HG03060 (cell line): ENCODE results near the gene NR1H4.
"Not testable (repeated sequence)": the region's sequence is repeated elsewhere in the genome, so short reads cannot be mapped to it uniquely, and the experiment has no call there.

ENCODE experiments used
- ATAC-seq: cut with Tn5 transposase; IDR thresholded peaks from one replicate; pipeline ENCODE4 v1.9.1; 2021; ENCODE audit warnings: low read depth, moderate number of reproducible peaks; ENCODE audit not compliant: unreplicated experiment

NR1H4 gene

GRCh38 chr12:100473716-100474150 lies at the start of gene NR1H4:
Gene NR1H4, plus strand, starts transcription at chr12:100473866. Its CDS starts 19,458 bp downstream, at chr12:100493324.
- no peak for ATAC-seq

GRCh38 chr12:100426145-100426544 lies 47.5 kb upstream of the NR1H4 start:
- ATAC-seq: no peak

GRCh38 chr12:100427078-100427477 lies 46.6 kb upstream of the NR1H4 start:
- ATAC-seq: no peak

DNA sequence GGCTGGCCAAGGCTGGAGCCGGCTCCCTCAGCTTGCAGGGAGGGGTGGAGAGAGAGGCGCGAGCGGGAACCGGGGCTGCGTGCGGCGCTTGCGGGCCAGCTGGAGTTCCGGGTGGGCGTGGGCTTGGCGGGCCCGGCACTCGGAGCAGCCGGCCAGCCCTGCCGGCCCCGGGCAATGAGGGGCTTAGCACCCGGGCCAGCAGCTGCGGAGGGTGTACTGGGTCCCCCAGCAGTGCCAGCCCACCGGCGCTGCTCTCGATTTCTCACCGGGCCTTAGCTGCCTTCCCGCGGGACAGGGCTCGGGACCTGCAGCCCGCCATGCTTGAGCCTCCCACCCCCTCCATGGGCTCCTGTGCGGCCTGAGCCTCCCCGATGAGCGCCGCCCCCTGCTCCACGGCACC lies 43.4 kb upstream of the NR1H4 start:
- ATAC-seq: not testable (repeated sequence)

DNA sequence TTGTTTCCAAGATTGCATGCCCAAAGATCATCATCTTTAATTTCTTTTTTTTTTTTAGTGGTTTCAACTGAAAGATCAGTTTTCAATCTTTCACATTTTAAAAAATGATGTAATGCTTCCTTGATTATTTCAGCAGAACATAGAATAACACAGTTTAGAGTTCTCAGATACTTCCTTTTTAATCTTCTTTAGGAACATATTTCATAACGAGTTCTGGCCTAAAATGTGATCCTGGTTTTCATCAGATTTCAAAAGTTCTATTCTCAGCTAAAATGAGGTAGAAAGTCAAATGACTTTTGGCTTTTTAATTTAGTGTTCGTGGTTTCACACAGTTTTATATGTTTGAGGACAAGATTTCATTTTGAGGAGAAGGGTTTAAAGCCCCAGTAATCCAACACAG lies 40.0 kb upstream of the NR1H4 start:
- ATAC-seq: no peak

GRCh38 chr12:100434177-100434576 lies 39.5 kb upstream of the NR1H4 start:
- no peak for ATAC-seq

GRCh38 chr12:100435957-100436356 lies 37.7 kb upstream of the NR1H4 start:
- ATAC-seq: no peak

GRCh38 chr12:100437038-100437841 lies 36.4 kb upstream of the NR1H4 start:
- no peak for ATAC-seq

GRCh38 chr12:100439797-100440196 lies 33.9 kb upstream of the NR1H4 start:
- no peak for ATAC-seq

DNA sequence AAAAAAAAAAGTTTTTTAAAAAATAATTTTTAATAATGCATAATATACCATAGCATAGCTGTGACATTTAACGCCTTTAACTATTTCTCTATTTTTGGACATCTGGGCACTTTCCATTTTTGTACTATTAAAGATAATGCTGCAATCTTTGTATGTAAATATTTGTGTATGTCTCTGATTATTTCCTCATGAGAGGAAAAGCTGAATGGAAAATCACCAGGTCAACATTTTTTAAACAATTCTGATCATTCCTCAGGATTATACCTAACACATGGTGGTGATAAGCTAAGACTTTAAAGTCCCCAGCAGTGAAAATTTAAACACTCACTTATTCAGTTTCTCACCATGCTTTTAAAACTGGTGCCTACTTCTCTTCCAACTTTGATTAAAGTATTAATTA lies 31.3 kb upstream of the NR1H4 start:
- ATAC-seq: no peak

GRCh38 chr12:100443434-100443833 lies 30.2 kb upstream of the NR1H4 start:
- no peak for ATAC-seq

DNA sequence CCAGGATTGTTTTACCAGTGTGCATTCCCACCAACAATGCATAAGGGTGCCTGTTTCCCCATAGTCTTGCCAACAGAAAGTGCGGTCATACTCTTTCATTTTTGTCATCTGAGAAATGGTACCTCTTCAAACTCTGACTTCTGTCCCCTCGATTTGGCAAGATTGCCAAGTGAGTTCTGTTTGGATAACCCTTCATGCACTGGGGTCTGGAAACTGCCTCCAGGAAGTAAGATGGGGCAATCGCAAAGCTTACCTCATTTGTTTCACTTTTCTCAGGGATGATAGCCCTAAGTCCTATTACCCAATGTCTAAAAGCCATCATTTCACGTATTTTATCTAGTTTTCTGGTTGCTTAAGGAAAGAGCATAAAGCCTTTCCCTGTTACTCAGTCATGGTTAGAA lies 28.6 kb upstream of the NR1H4 start:
- ATAC-seq: no peak

DNA sequence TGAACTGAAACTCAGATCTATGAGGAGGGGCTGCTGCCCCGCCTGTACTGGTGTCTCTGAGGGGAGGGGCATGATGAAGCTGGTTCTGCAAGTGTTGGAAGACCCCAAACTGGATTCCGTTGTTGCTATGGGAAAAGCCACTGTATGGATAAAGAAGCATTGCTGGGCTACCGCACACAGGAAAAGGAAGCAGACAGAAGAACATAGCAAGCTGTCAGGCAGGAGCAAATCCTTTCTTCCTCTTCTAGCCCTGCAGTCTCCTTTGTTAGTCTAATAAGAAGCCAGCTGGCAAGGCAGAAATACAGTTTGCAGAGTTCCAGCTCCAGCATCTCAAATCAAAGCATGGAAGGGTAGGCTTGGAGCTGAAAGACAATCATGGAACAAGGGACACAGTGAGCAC lies 26.3 kb upstream of the NR1H4 start:
- ATAC-seq: no peak

- ATAC-seq: no peak
Observed at GRCh38 chr12:100448656-100449055, 25.0 kb upstream of the NR1H4 start.

DNA sequence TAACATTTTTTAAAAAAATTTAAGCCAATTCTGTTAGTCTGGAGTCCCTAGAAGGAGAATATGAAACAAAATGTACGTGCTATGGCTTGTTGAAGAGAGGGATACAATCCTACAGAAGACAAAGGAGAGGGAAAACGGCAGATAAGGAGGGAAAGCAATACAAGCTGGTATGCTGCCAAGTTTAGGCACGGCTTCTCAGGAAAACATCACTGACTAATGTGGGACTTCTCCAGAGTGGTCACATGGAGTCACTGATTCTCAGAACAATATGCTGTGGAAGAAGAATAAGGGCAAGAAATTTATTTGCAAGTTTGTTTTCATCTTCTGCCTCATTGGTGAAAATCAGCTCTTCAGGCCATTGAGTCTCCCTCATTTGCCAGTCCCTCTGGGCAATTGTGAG lies 22.9 kb upstream of the NR1H4 start:
- ATAC-seq: no peak

DNA sequence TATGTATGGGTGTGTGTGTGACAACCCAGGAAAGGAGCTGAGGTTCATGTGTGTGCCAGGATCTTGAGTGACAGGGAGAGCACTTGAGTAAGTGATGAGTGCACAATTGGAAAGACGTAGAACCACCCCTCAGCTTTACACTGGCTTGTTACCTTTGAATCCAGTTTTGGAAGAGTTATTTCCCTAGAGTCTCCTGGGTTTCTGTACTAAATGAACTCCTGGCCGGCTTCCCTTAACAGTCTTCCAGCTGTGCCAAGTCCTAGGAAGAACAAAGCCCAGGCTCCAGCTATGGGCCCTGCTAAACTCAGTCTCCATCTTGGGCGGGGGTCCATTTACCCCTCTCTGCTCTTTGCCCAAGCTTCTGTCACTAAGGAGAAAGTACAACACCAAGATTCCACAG lies 19.7 kb upstream of the NR1H4 start:
- no peak for ATAC-seq

- ATAC-seq: no peak
Observed at GRCh38 chr12:100455896-100456295, 17.8 kb upstream of the NR1H4 start.

- ATAC-seq: no peak
Observed at GRCh38 chr12:100458191-100458590, 15.5 kb upstream of the NR1H4 start.

GRCh38 chr12:100460702-100461101 lies 13.0 kb upstream of the NR1H4 start:
- no peak for ATAC-seq

DNA sequence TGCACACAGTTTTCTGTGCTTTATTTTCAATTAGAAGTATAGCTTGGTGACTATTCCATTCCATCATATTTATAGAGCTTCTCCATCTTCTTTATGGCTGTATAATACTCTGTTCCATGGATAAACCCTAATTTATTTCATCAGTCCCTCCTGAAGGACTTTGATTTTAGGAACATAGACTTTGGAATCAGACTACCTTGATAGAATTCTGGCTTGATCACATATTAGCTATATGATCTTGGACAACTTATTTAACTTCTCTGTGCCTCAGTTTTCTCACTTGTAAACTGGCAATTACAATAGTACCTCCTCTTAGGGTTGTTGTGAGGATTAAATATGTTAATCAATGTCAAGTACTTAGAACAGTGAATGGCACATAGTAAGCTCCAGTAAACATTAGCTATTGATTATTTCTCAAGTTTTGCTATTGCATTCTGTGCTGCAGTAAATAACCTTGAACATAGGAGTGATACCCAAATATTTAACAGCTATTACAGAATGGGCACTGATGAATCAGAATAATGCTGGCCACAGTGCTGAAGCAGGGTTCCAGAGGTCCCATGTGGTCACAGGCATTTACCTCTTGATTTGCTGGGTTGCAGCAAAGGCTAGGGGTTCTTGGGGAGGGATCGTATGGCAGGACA lies 12.2 kb upstream of the NR1H4 start:
- no peak for ATAC-seq

- ATAC-seq: no peak
Observed at GRCh38 chr12:100463661-100464060, 10.0 kb upstream of the NR1H4 start.

DNA sequence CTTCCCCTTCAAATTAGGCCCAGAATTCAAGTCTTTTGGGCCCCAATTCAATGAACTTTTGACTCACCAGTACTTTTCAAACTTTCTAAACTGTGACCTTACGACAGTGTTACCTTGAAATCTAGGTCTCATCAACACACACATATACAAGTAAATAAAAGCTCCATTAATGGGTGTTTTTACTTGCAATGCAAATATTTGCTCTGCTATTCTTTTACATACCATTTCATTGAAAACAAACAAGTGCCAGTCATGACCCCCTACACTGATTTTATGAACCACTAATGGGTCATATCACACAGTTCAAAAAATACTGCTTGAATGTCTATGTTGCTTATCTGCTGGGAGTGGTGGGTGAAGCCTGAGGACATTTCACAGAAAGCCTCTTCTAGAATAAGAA lies 9.1 kb upstream of the NR1H4 start:
- no peak for ATAC-seq
